Duodenal mucosa (tissue), 2 donors: ENCODE data around the gene OR5B2.
"Not testable (repeated sequence)": the region's sequence is repeated elsewhere in the genome, so short reads cannot be mapped to it uniquely, and the experiment has no call there.

Experiments
- H3K27ac ChIP-seq: one replicate; pipeline ENCODE4 v1.7.0; 2013; ENCODE audit warnings: low read depth, low read length
- H3K27me3 ChIP-seq, 2 donors: one replicate each; pipeline ENCODE4 v1.7.0; 2013; ENCODE audit warnings: low read length in 2 of 2, control low read depth in 1 of 2; ENCODE audit not compliant: insufficient read depth in 2 of 2, control insufficient read depth in 1 of 2
- H3K36me3 ChIP-seq, 2 donors: one replicate each; pipeline ENCODE4 v1.7.0; 2013; ENCODE audit warnings: low read length in 2 of 2, control low read depth in 1 of 2; ENCODE audit not compliant: insufficient read depth in 2 of 2, control insufficient read depth in 1 of 2
- H3K4me1 ChIP-seq, 2 donors: one replicate each; pipeline ENCODE4 v1.7.0; 2013; ENCODE audit warnings: low read length in 2 of 2, control low read depth in 1 of 2; ENCODE audit not compliant: insufficient read depth in 2 of 2, control insufficient read depth in 1 of 2
- H3K4me3 ChIP-seq, 2 donors: one replicate each; pipeline ENCODE4 v1.7.0; 2013; ENCODE audit warnings: low read length in 2 of 2, low read depth in 1 of 2
- H3K9ac ChIP-seq, 2 donors: one replicate each; pipeline ENCODE4 v1.7.0; 2013; ENCODE audit warnings: low read length in 2 of 2, low read depth in 1 of 2
- H3K9me3 ChIP-seq, 2 donors: one replicate each; pipeline ENCODE4 v1.7.0; 2013; ENCODE audit warnings: low read length in 2 of 2, control low read depth in 1 of 2; ENCODE audit not compliant: control insufficient read depth in 1 of 2

Gene OR5B2

GRCh38 chr11:58433638-58434203, 5.8 kb upstream of the OR5B2 start:
- Histone ChIP-seq H3K27ac (no peak overlapping the region), H3K4me1 (no peaks in the 10 kb centered on the region), H3K4me3 (no peak overlapping the region), H3K36me3 (no peaks in the 10 kb centered on the region), H3K9ac (no peak overlapping the region), H3K27me3 (no peaks in the 10 kb centered on the region), H3K9me3 (peaks cover 0 to 5% of the 10 kb centered on the region in 2 donors)

DNA sequence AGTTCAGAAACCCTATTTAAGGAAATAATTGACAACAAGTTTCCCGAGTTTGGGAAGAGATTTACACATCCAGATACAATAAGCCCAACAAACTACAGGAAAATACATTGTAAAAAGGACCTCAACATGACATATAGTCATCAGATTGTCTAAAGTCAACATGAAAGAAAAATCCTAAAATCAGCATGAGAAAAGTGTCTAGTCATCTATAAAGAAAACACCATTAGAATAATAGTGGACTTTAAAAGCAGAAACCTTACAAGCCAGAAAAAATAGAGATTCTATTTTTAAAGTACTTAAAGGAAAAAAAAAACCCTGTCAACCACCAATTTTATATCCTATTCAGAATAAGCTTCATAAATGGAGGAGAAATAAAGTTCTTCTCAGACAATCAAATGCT, 1.4 kb upstream of the OR5B2 start:
- Histone ChIP-seq H3K36me3 (no peaks in the 10 kb centered on the region), H3K9me3 (no peaks in the 10 kb centered on the region), H3K9ac (no peak overlapping the region), H3K4me1 (no peaks in the 10 kb centered on the region), H3K4me3 (no peak overlapping the region), H3K27ac (no peak overlapping the region), H3K27me3 (no peaks in the 10 kb centered on the region)

DNA sequence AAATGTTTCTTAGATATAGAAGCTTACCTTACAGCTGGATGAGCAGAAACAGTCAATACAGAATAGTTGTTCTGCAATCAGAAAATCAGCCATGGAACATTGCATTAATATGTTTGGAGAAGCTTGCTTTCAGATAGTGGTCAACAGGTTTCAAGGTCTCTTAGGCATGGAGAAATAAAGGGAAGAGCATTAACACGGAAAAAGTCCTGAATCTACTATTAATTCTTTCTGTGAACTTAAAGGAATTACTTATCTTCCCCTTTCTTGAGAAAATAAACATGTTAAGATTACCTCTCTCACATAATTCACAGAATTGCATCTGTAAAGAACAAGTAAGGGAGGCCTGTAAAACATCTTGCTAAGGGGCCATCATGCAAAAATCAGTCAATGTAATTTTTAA, 21.1 kb downstream of the OR5B2 start, which contains the start of gene OR5B3:
Gene OR5B3 (minus strand): TSS at position 101 of the 400 bp plus-strand sequence. CDS start 3,465 bp downstream, outside the sequence.
- Histone ChIP-seq H3K27ac (no peak within 1 kb of the TSS), H3K4me1 (no peaks in the 10 kb centered on the region), H3K27me3 (no peaks in the 10 kb centered on the region), H3K9ac (no peak within 1 kb of the TSS), H3K36me3 (no peaks in the 10 kb centered on the region), H3K4me3 (no peak within 1 kb of the TSS), H3K9me3 (peaks cover 4 to 9% of the 10 kb centered on the region in 2 donors)

DNA sequence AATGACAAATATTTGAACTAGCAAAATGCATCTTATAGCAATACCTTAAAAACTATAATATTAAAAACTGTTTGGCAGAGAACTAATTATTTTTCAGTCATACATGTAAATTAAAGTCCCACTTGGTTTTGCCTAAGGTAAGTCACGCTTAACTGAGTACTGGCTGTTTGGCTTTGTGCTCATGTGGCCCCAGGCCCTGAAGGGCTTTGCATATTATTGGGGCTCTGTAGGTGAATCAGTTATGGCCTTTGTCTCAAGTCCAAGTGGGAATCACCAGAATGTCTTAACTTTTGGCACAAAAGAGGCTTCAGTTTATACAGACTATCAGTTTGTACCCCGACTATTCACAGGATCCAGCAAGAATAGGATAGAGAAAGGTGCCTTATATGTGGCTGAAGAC, 28.3 kb downstream of the OR5B2 start:
- H3K36me3 ChIP-seq, H3K4me1 ChIP-seq, H3K27me3 ChIP-seq, H3K27ac ChIP-seq, H3K9ac ChIP-seq, H3K4me3 ChIP-seq, H3K9me3 ChIP-seq: not testable (repeated sequence)

GRCh38 chr11:58395581-58395980, 32.3 kb downstream of the OR5B2 start:
- H3K27ac ChIP-seq = no peak overlapping the region

DNA sequence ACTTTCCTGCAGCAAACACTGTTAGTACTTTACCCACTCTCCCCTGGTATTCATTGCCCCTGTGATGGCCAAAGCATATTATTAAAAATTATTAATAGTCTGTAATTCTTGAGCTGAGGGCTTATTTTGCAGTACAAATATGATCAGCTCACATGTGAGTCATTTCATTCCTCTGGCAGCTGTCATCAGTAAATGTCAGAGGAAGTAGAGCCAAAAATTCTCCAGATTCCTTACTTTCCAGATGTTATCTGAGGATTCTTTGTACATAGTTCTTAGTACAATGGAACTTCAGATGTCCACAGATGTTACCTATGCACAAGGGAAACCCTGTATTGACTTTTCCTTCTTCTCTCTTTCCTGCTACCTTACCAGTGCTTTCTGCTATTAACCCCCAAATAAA, 33.7 kb downstream of the OR5B2 start:
- Histone ChIP-seq H3K27me3 (no peaks in the 10 kb centered on the region), H3K4me3 (no peak overlapping the region), H3K4me1 (no peaks in the 10 kb centered on the region), H3K27ac (no peak overlapping the region), H3K36me3 (no peaks in the 10 kb centered on the region), H3K9me3 (peaks cover 0 to 4% of the 10 kb centered on the region in 2 donors), H3K9ac (no peak overlapping the region)

More at GRCh38 chr11:58395581-58395980, 32.3 kb downstream of the OR5B2 start:
- Histone ChIP-seq H3K4me3 (no peak overlapping the region), H3K9me3 (peaks cover 0 to 4% of the 10 kb centered on the region in 2 donors), H3K27me3 (no peaks in the 10 kb centered on the region), H3K4me1 (no peaks in the 10 kb centered on the region), H3K9ac (no peak overlapping the region), H3K36me3 (no peaks in the 10 kb centered on the region)

DNA sequence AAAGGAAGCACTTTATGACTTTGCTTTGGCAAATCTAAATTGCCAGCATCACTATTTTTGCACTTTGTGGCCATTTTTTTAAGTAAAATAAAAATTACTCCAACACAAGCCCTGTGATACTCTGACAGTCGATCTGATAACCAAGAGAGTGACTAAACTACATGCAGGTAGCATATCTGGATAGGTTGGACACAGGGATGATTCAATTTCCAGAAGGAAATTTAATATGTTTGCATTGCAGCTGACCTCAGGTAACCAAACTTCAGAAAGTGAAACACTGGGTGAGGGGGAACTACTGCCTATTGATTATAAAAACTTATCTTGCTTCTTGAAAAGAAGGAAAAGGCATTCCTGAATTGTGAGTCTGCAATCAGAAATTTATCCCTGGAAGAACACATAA, 35.2 kb downstream of the OR5B2 start:
- no peaks in the 10 kb centered on the region for H3K27me3 ChIP-seq
- H3K27ac ChIP-seq = no peak overlapping the region
- H3K4me3 ChIP-seq = no peak overlapping the region
- H3K9ac ChIP-seq = no peak overlapping the region
- H3K4me1 ChIP-seq = no peaks in the 10 kb centered on the region
- no peaks in the 10 kb centered on the region for H3K36me3 ChIP-seq
- H3K9me3 ChIP-seq = peaks cover 0 to 4% of the 10 kb centered on the region in 2 donors

DNA sequence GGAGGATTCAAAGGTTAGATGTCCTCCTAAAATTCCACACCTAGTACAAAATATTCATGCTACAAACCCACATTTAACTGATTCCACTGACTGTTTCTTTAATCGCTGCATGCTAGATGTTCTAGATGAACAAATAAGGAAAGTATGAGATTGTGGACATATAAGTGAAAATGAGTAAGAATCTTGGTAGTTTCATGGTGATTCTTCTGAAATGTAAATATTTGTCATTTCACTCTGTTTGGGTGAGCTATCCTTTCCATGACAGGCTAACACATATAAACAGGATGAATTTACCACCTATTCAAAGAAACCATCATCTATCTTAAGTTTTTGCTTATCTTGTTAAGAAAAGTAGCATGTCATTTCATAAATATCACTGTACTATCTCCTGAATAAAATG, 36.0 kb downstream of the OR5B2 start:
- Histone ChIP-seq H3K4me3 (no peak overlapping the region), H3K36me3 (no peaks in the 10 kb centered on the region), H3K9me3 (peaks cover 0 to 4% of the 10 kb centered on the region in 2 donors), H3K27ac (no peak overlapping the region), H3K27me3 (no peaks in the 10 kb centered on the region), H3K4me1 (no peaks in the 10 kb centered on the region), H3K9ac (no peak overlapping the region)

GRCh38 chr11:58390551-58391063, 37.3 kb downstream of the OR5B2 start:
- peaks cover 0 to 4% of the 10 kb centered on the region in 2 donors for H3K9me3 ChIP-seq
- no peaks in the 10 kb centered on the region for H3K27me3 ChIP-seq
- H3K9ac ChIP-seq = no peak overlapping the region
- H3K4me1 ChIP-seq = no peaks in the 10 kb centered on the region
- H3K36me3 ChIP-seq = no peaks in the 10 kb centered on the region
- no peak overlapping the region for H3K4me3 ChIP-seq
- no peak overlapping the region for H3K27ac ChIP-seq
